ENCODE results near the gene EXD3.
"Not testable (repeated sequence)": the region's sequence is repeated elsewhere in the genome, so short reads cannot be mapped to it uniquely, and the experiment has no call there.

Gene EXD3, protein sequence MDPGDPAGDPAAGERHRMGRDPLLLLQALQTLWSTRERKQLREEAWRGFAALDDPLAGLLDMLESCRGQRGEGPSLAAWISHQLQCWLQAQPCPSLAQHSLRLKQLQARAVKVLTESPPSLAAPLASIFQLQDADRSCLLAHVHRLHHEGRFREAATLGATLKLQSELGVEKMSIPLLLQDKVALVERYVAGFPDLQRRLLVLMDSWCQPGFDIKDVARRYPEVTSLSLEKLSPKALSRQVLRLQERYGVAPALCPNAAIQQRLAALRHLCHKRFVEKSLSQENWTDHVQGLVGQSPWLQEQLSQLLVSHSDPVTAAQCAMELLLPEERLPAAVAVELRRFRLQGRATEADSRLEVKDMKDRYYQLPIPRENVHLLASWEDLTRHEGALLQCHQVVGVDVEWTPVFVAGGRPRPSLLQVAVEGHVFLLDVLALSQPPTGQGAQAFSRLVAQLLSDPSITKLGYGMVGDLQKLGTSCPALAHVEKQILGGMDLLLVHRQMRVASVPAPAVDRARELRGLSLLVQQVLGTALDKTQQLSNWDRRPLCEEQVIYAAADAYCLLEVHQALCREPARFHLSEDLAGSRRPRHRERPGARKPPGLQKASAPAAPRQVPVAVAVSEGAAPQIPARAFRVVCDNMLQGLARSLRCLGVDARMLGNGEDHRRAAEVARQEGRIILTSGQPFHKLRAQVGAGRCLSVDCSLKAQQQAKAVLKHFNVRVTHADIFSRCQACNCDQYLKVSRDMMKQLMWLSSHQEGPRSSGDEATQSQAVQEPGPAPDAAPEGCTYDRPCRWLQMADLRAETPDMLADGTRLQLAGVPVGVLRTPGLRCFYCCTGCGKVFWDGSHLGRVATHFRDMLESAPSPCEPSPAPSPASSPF

GRCh38 chr9:137422604-137423513, at the start of gene EXD3, which contains the start of gene NOXA1:
TSS of gene EXD3 (minus strand) at chr9:137423162. CDS start at chr9:137395357, 27,805 bp downstream.
TSS of gene NOXA1 (plus strand) at chr9:137423393. CDS start at chr9:137423530, 137 bp downstream.
- DNase-seq, result peak; percentile 96

- no peak for DNase-seq
Observed at GRCh38 chr9:137470785-137471184, 47.8 kb upstream of the EXD3 start.

GRCh38 chr9:137467896-137468295, 44.9 kb upstream of the EXD3 start:
- DNase-seq, result no peak

- no peak for DNase-seq
Observed at GRCh38 chr9:137467161-137467581, 44.2 kb upstream of the EXD3 start.

DNA sequence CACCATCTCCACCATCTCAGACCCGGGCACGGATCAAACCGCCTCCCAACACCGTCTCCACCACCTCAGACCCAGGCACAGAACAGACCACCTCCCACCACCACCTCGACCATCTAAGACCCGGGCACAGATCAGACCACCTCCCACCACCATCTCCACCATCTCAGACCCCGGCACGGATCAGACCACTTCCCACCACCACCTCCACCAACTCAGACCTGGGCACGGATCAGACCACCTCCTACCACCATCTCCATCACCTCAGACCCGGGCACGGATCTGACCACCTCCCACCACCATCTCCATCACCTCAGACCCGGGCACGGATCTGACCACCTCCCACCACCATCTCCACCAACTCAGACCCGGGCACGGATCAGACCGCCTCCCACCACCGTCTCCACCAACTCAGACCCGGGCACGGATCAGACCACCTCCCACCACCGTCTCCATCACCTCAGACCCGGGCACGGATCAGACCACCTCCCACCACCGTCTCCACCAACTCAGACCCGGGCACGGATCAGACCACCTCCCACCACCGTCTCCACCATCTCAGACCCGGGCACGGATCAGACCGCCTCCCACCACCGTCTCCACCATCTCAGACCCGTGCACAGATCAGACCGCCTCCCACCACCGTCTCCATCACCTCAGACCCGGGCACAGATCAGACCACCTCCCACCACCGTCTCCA, 43.6 kb upstream of the EXD3 start:
- DNase-seq, result not testable (repeated sequence)

- DNase-seq, result no peak
Observed at GRCh38 chr9:137465720-137466388, 42.9 kb upstream of the EXD3 start.

DNA sequence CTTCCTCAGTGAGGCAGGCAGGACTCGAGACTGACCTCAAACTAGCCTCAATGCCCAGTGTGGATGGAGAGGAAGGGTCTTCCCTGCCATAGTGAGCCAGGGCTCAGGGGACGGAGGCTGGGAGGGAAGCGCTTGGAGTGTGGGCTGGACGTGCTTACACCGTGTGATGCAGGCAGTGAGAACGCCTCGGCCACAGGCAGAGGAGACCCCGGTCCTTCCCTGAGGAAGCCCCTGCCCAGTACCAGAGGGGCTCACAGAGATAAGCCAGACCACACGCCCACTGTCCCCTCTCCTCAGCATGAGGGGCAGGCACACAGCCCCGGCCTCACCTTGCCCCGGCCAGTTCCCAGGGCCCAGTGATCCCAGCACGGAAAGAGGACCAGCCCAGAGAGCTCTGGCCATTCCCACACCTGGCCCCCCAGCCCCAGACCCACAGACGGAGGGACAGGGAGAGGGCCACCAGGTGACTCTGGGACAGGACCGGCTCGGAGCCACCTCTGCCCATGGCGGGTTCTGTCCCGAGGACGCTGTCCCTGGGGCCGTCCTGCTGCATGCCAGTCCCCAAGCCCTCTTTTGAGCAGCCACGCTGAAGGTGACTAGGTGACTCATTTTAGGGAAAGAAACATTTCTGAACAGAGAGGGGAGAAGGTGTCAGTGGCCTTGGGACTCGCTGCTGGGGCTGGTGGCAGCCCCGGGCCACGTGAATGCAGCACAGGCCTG, 42.2 kb upstream of the EXD3 start:
- no peak for DNase-seq

GRCh38 chr9:137464291-137464999, 41.5 kb upstream of the EXD3 start:
- DNase-seq, result no peak

- DNase-seq, result no peak
Observed at GRCh38 chr9:137463931-137464290, 40.9 kb upstream of the EXD3 start.

GRCh38 chr9:137462986-137463930, 40.3 kb upstream of the EXD3 start:
- no peak for DNase-seq

DNA sequence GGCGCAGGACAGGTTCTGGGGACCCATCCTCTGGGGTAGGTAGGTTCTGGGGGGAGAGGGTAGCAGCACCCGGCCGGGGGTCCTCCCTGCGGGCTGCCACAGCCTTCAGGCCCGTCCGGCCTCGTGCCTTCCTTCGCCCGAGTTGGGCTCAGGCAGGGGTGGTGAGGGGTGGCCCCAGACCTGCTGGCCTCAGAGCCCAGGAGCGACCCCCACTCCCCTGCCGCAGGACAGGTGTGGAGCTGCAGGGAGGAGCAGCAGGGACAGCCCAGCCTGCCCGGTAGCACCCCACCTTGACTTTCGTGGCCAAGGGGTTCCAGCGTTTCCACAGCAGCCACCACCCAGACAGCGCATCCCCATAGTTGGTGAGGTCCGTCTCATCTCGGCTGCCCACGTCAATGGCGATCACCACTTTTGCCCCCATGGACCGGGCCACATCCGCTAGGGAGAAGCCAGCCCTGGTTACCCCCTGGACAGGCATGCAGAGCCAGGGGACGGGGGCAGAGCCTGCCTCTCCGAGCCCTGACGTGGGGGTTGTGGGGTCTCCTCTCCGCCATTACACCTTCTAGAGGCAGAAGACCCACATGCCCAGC, 39.5 kb upstream of the EXD3 start:
- DNase-seq, result no peak

GRCh38 chr9:137461663-137462395, 38.9 kb upstream of the EXD3 start:
- DNase-seq, result peak; percentile 94

DNA sequence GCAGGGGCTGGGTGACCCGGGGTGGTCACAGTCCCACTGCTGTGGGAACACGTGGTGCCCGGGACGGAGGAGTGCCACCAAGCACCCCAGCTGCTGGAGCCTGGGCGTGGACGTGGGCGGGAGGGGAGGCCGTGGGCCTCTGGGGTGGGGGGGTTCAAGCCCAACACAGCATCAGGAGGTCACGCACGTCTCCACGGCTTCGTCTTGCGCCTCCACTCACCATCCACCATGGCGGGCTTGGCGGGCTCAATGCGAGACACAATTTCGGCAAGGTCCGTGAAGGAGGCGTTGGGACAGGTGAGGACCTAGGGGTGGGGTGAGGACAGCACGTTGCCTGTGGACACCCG, 38.3 kb upstream of the EXD3 start:
- DNase-seq, result no peak

- DNase-seq, result no peak
Observed at GRCh38 chr9:137460363-137461315, 37.7 kb upstream of the EXD3 start.

- no peak for DNase-seq
Observed at GRCh38 chr9:137459601-137460362, 36.8 kb upstream of the EXD3 start.

DNA sequence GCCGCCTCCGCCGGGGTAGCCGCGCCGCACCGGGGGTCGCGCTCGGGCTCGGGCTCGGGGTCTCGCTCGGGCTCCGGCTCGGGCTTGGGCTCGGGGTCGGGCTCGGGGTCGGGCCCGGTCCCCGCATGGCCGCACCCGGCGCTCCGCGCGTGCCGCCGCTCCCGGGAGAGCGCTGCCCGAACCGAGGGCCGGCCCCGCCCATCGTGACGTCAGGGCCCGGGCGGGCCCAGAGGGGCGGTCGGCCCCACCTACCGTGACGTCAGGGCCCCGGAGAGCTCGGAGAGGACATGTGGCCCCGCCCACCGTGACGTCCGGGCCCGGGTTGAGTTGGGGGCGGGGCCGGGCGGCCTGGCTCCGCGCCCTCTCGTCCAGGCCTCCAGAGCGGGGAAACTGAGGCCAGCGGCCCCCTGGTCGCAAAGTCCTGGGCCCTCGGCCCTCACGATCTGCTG, 36.2 kb upstream of the EXD3 start, which contains the start of gene NSMF:
TSS of gene NSMF (minus strand) at position 183 of the 449 bp plus-strand sequence. CDS start 232 bp downstream, outside the sequence.
- DNase-seq, result peak; percentile 93
